GM21576 (cell line): ENCODE measurements around the gene TSC1.

Source experiments
- ATAC-seq: cut with Tn5 transposase; IDR thresholded peaks from one replicate; pipeline ENCODE4 v1.9.1; 2021; ENCODE audit warnings: mild to moderate bottlenecking, moderate library complexity; ENCODE audit not compliant: unreplicated experiment

Gene TSC1

GRCh38 chr9:132894862-132895835 lies 49.3 kb downstream of the TSC1 start:
- no peak for ATAC-seq

- ATAC-seq = no peak
These were observed 50.1 kb downstream of the TSC1 start for GRCh38 chr9:132894346-132894745.

- ATAC-seq = no peak
These were observed 52.0 kb downstream of the TSC1 start for GRCh38 chr9:132892400-132892799.

- no peak for ATAC-seq
These were observed 56.3 kb downstream of the TSC1 start for GRCh38 chr9:132888151-132888550.

GRCh38 chr9:132887181-132888120 lies 57.0 kb downstream of the TSC1 start:
- ATAC-seq = no peak

- no peak for ATAC-seq
These were observed 58.1 kb downstream of the TSC1 start for GRCh38 chr9:132886334-132886725.

- ATAC-seq = no peak
These were observed 58.6 kb downstream of the TSC1 start for GRCh38 chr9:132885720-132886333.

GRCh38 chr9:132883349-132884294 lies 60.8 kb downstream of the TSC1 start:
- no peak for ATAC-seq

GRCh38 chr9:132882616-132883015 lies 61.8 kb downstream of the TSC1 start:
- no peak for ATAC-seq

- no peak for ATAC-seq
These were observed 62.6 kb downstream of the TSC1 start for GRCh38 chr9:132881826-132882225.

GRCh38 chr9:132880324-132880661 lies 64.1 kb downstream of the TSC1 start:
- ATAC-seq = no peak

- no peak for ATAC-seq
These were observed 64.7 kb downstream of the TSC1 start for GRCh38 chr9:132879457-132880323.

- no peak for ATAC-seq
These were observed 65.5 kb downstream of the TSC1 start, which contains the start of gene SPACA9 for GRCh38 chr9:132878695-132879456. TSS of gene SPACA9 (plus strand) at chr9:132878898. CDS start at chr9:132883948, 5,050 bp downstream.

- no peak for ATAC-seq
These were observed 66.4 kb downstream of the TSC1 start, which contains the start of gene AK8 for GRCh38 chr9:132877824-132878694. TSS of gene AK8 (minus strand) at chr9:132878284. CDS start at chr9:132878255, 29 bp downstream.

- no peak for ATAC-seq
These were observed 67.0 kb downstream of the TSC1 start for GRCh38 chr9:132877458-132877823.

GRCh38 chr9:132876849-132877248 lies 67.6 kb downstream of the TSC1 start:
- no peak for ATAC-seq

GRCh38 chr9:132875159-132875558 lies 69.3 kb downstream of the TSC1 start:
- ATAC-seq = no peak
